ENCODE data around the gene PP2D1. TPM values are rescaled to one million over a fixed set of nuclear protein-coding genes. Genes with fewer than 3 reads are reported as not detected.

Gene PP2D1
- polyA plus RNA-seq, 3 donors = 0.41 to 0.56 TPM; not detected in 1

GRCh38 chr3:20040548-20041196, 28.6 kb upstream of the PP2D1 start:
- Histone ChIP-seq H3K4me1 (ENCODE audit: control insufficient read depth in 1 of 2, insufficient read depth in 2 of 2, low read length in 2 of 2) (peaks cover 38 to 52% of the 10 kb centered on the region in 2 donors), H4K20me1 (ENCODE audit: insufficient read depth, low read length) (peaks cover 17% of the 10 kb centered on the region)
- TF ChIP-seq CTCF (IDR thresholded peaks at IDR 0.05) = no peak

GRCh38 chr3:20039765-20040547, 27.9 kb upstream of the PP2D1 start, which contains the start of gene KAT2B:
Gene KAT2B (plus strand): TSS chr3:20040446. CDS start chr3:20040478, 32 bp downstream.
- peak within 1 kb of the TSS; percentile 99 for H3K4me2 ChIP-seq (replicated peaks; ENCODE audit: extremely low read depth, low read length, poor library complexity, severe bottlenecking)
- H3K9me3 ChIP-seq (replicated peaks in 1 of 2; ENCODE audit: control insufficient read depth in 1 of 2, insufficient read depth in 1 of 2, low read length in 2 of 2) = no peaks in the 10 kb centered on the region
- peaks cover 43% of the 10 kb centered on the region for H3K79me2 ChIP-seq (ENCODE audit: insufficient read depth, low read length)
- Mint-ChIP-seq H3K27ac (peak within 1 kb of the TSS; percentile 90 to 96 (median 94)), H3K36me3 (no peaks in the 10 kb centered on the region), H3K4me3 (peak within 1 kb of the TSS; percentile 95 to 96), H3K9me3 (peaks cover 0 to 3% (median 0%) of the 10 kb centered on the region in 7 donors), H3K27me3 (ENCODE audit: low read depth in 3 of 3) (peaks cover 0 to 2% (median 0%) of the 10 kb centered on the region in 3 donors), H3K4me1 (peaks cover 48% of the 10 kb centered on the region)
- intact Hi-C loops (cut with micrococcal nuclease) = loop anchor here (5.0 to 10.0 kb wide), 5 partner anchors 37 to 147 kb away; partner anchors contain the start of genes RAB5A (in 2 of the 2) and SGO1 (in 2 of the 2)
- peak within 1 kb of the TSS; percentile 69 to 87 for H3K27ac ChIP-seq (ENCODE audit: low read depth in 1 of 2, low read length in 2 of 2)
- peak within 1 kb of the TSS; percentile 79 for H3K9ac ChIP-seq (ENCODE audit: insufficient read depth, low read length, poor library complexity, severe bottlenecking)
- peak; percentile 94 for TF ChIP-seq CTCF (IDR thresholded peaks at IDR 0.05)
- no peaks in the 10 kb centered on the region for H3K27me3 ChIP-seq (ENCODE audit: control insufficient read depth in 2 of 2, insufficient read depth in 2 of 2, low read length in 2 of 2)
- H3K4me1 ChIP-seq (ENCODE audit: control insufficient read depth in 1 of 2, insufficient read depth in 2 of 2, low read length in 2 of 2) = peaks cover 38 to 52% of the 10 kb centered on the region in 2 donors
- peaks cover 17% of the 10 kb centered on the region for H4K20me1 ChIP-seq (ENCODE audit: insufficient read depth, low read length)
- peak within 1 kb of the TSS; percentile 93 for H2AFZ ChIP-seq (ENCODE audit: insufficient read depth, low read depth, low read length, poor library complexity, severe bottlenecking)
- peak within 1 kb of the TSS; percentile 75 to 99 (median 87) for H3K4me3 ChIP-seq (replicated peaks in 1 of 3; ENCODE audit: low read depth in 2 of 3, low read length in 3 of 3)
- DNase-seq = peak; percentile 62 to 70 (median 70)
- no peaks in the 10 kb centered on the region for H3K36me3 ChIP-seq (replicated peaks in 1 of 2; ENCODE audit: control insufficient read depth in 1 of 2, insufficient read depth in 2 of 2, low read length in 2 of 2)
- WGBS (ENCODE audit: insufficient coverage) = under 1% methylated on average over 42 of the region's 75 CpGs

More at GRCh38 chr3:20040548-20041196, 28.6 kb upstream of the PP2D1 start:
- Histone ChIP-seq H3K79me2 (ENCODE audit: insufficient read depth, low read length) (peaks cover 50% of the 10 kb centered on the region), H3K4me2 (replicated peaks; ENCODE audit: extremely low read depth, low read length, poor library complexity, severe bottlenecking) (peak overlapping the region; percentile 99), H3K4me3 (replicated peaks in 1 of 3; ENCODE audit: low read depth in 2 of 3, low read length in 3 of 3) (peak overlapping the region; percentile 68 to 99 (median 87)), H3K9me3 (replicated peaks in 1 of 2; ENCODE audit: control insufficient read depth in 1 of 2, insufficient read depth in 1 of 2, low read length in 2 of 2) (no peaks in the 10 kb centered on the region), H3K27me3 (ENCODE audit: control insufficient read depth in 2 of 2, insufficient read depth in 2 of 2, low read length in 2 of 2) (no peaks in the 10 kb centered on the region), H3K36me3 (replicated peaks in 1 of 2; ENCODE audit: control insufficient read depth in 1 of 2, insufficient read depth in 2 of 2, low read length in 2 of 2) (no peaks in the 10 kb centered on the region), H2AFZ (ENCODE audit: insufficient read depth, low read depth, low read length, poor library complexity, severe bottlenecking) (peak overlapping the region; percentile 90), H3K9ac (ENCODE audit: insufficient read depth, low read length, poor library complexity, severe bottlenecking) (peak overlapping the region; percentile 79), H3K27ac (ENCODE audit: low read depth in 1 of 2, low read length in 2 of 2) (peak overlapping the region; percentile 69 to 87)
- under 1% methylated on average over 50 of the region's 64 CpGs for WGBS (ENCODE audit: insufficient coverage)
- Mint-ChIP-seq H3K27ac (peak overlapping the region; percentile 90 to 96 (median 94)), H3K4me3 (peak overlapping the region; percentile 95 to 96), H3K4me1 (peaks cover 48% of the 10 kb centered on the region), H3K27me3 (ENCODE audit: low read depth in 3 of 3) (peaks cover 0 to 2% (median 0%) of the 10 kb centered on the region in 3 donors), H3K9me3 (peaks cover 0 to 3% (median 0%) of the 10 kb centered on the region in 7 donors), H3K36me3 (no peaks in the 10 kb centered on the region)
- peak; percentile 56 to 66 (median 62) for DNase-seq
- intact Hi-C loops (cut with micrococcal nuclease) = loop anchor here (5.0 to 10.0 kb wide), 5 partner anchors 37 to 147 kb away; partner anchors contain the start of genes RAB5A (in 2 of the 2) and SGO1 (in 2 of the 2)

Data from CD14-positive monocyte (primary cell).